ENCODE measurements around the gene BCL2L2.

DNA sequence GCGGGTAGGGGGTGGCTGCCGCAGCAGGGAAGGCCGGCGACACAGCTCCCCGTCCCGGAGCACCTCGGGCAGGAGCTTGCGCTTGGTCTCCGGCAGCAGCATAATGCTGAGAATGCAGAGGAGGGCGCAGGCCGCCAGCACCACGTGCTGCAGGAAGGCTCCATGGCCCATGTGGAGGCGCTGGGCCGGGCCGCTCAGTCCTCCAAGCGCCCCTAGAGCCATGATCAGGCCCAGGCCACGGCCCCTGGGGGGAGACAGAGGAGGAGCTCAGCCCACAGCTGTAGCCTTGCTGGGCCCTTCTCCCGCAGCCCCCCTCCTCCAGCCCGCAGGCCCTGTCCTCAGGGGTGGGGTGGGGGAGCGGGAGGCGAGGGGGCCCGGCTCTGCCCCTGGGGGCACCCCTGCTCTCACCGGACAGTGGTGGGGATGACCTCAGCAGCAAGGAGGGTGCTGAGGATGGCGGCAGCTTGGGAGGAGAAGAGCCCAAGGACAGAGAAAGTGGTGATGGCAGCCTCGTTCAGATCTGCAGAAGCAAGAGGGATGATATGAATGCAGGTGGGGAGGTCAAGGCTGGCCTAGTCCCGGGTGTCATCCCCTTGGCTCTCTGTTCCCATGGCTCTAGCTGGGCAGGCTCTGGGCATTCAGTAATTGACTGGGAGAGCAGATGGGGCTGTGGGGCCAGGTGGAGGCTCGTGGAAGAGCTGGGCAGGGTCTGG lies 40.2 kb downstream of the BCL2L2 start:
- TF ChIP-seq POLR2A (IDR thresholded peaks at IDR 0.05), result no peak
- TF ChIP-seq, protein P1, sequence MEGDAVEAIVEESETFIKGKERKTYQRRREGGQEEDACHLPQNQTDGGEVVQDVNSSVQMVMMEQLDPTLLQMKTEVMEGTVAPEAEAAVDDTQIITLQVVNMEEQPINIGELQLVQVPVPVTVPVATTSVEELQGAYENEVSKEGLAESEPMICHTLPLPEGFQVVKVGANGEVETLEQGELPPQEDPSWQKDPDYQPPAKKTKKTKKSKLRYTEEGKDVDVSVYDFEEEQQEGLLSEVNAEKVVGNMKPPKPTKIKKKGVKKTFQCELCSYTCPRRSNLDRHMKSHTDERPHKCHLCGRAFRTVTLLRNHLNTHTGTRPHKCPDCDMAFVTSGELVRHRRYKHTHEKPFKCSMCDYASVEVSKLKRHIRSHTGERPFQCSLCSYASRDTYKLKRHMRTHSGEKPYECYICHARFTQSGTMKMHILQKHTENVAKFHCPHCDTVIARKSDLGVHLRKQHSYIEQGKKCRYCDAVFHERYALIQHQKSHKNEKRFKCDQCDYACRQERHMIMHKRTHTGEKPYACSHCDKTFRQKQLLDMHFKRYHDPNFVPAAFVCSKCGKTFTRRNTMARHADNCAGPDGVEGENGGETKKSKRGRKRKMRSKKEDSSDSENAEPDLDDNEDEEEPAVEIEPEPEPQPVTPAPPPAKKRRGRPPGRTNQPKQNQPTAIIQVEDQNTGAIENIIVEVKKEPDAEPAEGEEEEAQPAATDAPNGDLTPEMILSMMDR (IDR thresholded peaks at IDR 0.05), result no peak

All from uterus (tissue), 2 donors.